CD14-positive monocyte (primary cell): ENCODE measurements around the gene TASOR2. TPM values are rescaled to one million over a fixed set of nuclear protein-coding genes. Genes with fewer than 3 reads are reported as not detected.

Source experiments
- DNase-seq, 3 donors: peaks; one replicate each; pipeline ENCODE4 v3.0.0-alpha.2; 2011 to 2022
- H2AFZ ChIP-seq: 2 replicates; pipeline ENCODE4 v1.6.0; 2012; ENCODE audit warnings: mild to moderate bottlenecking, low read depth, low read length, inconsistent platforms; ENCODE audit not compliant: insufficient read depth, poor library complexity, severe bottlenecking
- H3K27ac ChIP-seq, 2 donors: 1 replicate in 1 of 2; 2 replicates in 1 of 2; pipeline ENCODE4 v1.5.1; 2012 to 2013; ENCODE audit warnings: low read length in 2 of 2, control low read depth in 1 of 2, inconsistent platforms in 1 of 2, low read depth in 1 of 2, mild to moderate bottlenecking in 1 of 2
- H3K27me3 ChIP-seq, 2 donors: one replicate each; pipeline versions ENCODE4 v1.6.0 to v1.6.1; 2011 to 2013; ENCODE audit warnings: low read length in 2 of 2; ENCODE audit not compliant: control insufficient read depth in 2 of 2, insufficient read depth in 2 of 2
- H3K36me3 ChIP-seq, 2 donors: replicated peaks in 1 of 2; 1 replicate in 1 of 2; 2 replicates in 1 of 2; pipeline versions ENCODE4 v1.5.1 to v1.6.1; 2012 to 2013; ENCODE audit warnings: low read length in 2 of 2, control low read depth in 1 of 2, inconsistent platforms in 1 of 2, mild to moderate bottlenecking in 1 of 2; ENCODE audit not compliant: insufficient read depth in 2 of 2, control insufficient read depth in 1 of 2
- H3K4me1 ChIP-seq, 2 donors: 1 replicate in 1 of 2; 2 replicates in 1 of 2; pipeline versions ENCODE4 v1.5.1 to v1.6.1; 2012 to 2013; ENCODE audit warnings: low read length in 2 of 2, control low read depth in 1 of 2, inconsistent platforms in 1 of 2, mild to moderate bottlenecking in 1 of 2, moderate library complexity in 1 of 2; ENCODE audit not compliant: insufficient read depth in 2 of 2, control insufficient read depth in 1 of 2
- H3K4me2 ChIP-seq: replicated peaks from 2 replicates; pipeline ENCODE3; 2012; ENCODE audit warnings: low read length, moderate library complexity, mild to moderate bottlenecking; ENCODE audit not compliant: poor library complexity, severe bottlenecking; ENCODE audit errors: extremely low read depth
- H3K4me3 ChIP-seq, 3 experiments: fragments of 200-600 bp in 1 of 3; sonication (generic) in 1 of 3; replicated peaks in 1 of 3; 1 replicate in 2 of 3; 2 replicates in 1 of 3; pipeline ENCODE4 v1.5.1; 2011 to 2013; ENCODE audit warnings: low read length in 3 of 3, mild to moderate bottlenecking in 3 of 3, control low read depth in 2 of 3, low read depth in 2 of 3, inconsistent platforms in 1 of 3, moderate library complexity in 1 of 3
- H3K79me2 ChIP-seq: 2 replicates; pipeline ENCODE4 v1.6.0; 2012; ENCODE audit warnings: mild to moderate bottlenecking, control low read depth, inconsistent platforms, low read length, moderate library complexity; ENCODE audit not compliant: insufficient read depth
- H3K9ac ChIP-seq: 2 replicates; pipeline ENCODE4 v1.6.0; 2017; ENCODE audit warnings: low read length, mild to moderate bottlenecking; ENCODE audit not compliant: insufficient read depth, poor library complexity, severe bottlenecking
- H3K9me3 ChIP-seq, 2 donors: replicated peaks in 1 of 2; 1 replicate in 1 of 2; 2 replicates in 1 of 2; pipeline versions ENCODE4 v1.5.1 to v1.6.1; 2012 to 2013; ENCODE audit warnings: low read length in 2 of 2, control low read depth in 1 of 2; ENCODE audit not compliant: control insufficient read depth in 1 of 2, insufficient read depth in 1 of 2
- H4K20me1 ChIP-seq: 2 replicates; pipeline ENCODE4 v1.6.0; 2012; ENCODE audit warnings: mild to moderate bottlenecking, low read length, control low read depth, moderate library complexity; ENCODE audit not compliant: insufficient read depth
- H3K27ac Mint-ChIP-seq, 7 donors: one replicate each; pipeline ENCODE4 v1.8.0; 2020; ENCODE audit warnings: mild to moderate bottlenecking in 7 of 7, mixed read lengths in 7 of 7, moderate library complexity in 6 of 7, inconsistent platforms in 2 of 7
- H3K27me3 Mint-ChIP-seq, 3 donors: one replicate each; pipeline ENCODE4 v1.8.0; 2021 to 2022; ENCODE audit warnings: low read depth in 3 of 3, mild to moderate bottlenecking in 3 of 3, mixed read lengths in 3 of 3, moderate library complexity in 3 of 3, inconsistent platforms in 1 of 3
- H3K36me3 Mint-ChIP-seq, 2 donors: one replicate each; pipeline ENCODE4 v1.8.0; 2020; ENCODE audit warnings: mixed read lengths in 2 of 2, inconsistent platforms in 1 of 2, mild to moderate bottlenecking in 1 of 2
- H3K4me1 Mint-ChIP-seq: one replicate; pipeline ENCODE4 v1.8.0; 2020; ENCODE audit warnings: mild to moderate bottlenecking, mixed read lengths
- H3K4me3 Mint-ChIP-seq, 2 donors: one replicate each; pipeline ENCODE4 v1.8.0; 2020; ENCODE audit warnings: mild to moderate bottlenecking in 2 of 2, mixed read lengths in 2 of 2, moderate library complexity in 1 of 2
- H3K9me3 Mint-ChIP-seq, 7 donors: one replicate each; pipeline ENCODE4 v1.8.0; 2020 to 2022; ENCODE audit warnings: mixed read lengths in 7 of 7, mild to moderate bottlenecking in 6 of 7, moderate library complexity in 6 of 7, inconsistent platforms in 2 of 7
- WGBS: methylation state at CpG from one replicate; pipeline ENCODE4 v1.1.5; 2013; ENCODE audit warnings: missing lambda C conversion rate; ENCODE audit not compliant: insufficient coverage; 5-methylcytosine and 5-hydroxymethylcytosine counted together
- intact Hi-C, 2 donors: fragments of 100-400 bp; cut with micrococcal nuclease; formaldehyde crosslinking; loops; one replicate each; pipeline versions ENCODE4 v1.15.0 to v1.15.1; 2023
- polyA plus RNA-seq, 3 donors: library from polyadenylated mRNA; depleted of rRNA in 1 of 3; unstranded in 2 of 3; stranded (reverse) in 1 of 3; fragments of 300-500 nt in 2 of 3; fragments of >200 nt in 1 of 3; fragmentation: Illumina TruSeq in 2 of 3; gene quantifications; 1 replicate in 2 of 3; 2 replicates in 1 of 3; pipeline ENCODE4 v1.2.3, GENCODE V29; 2012 to 2021
- TF ChIP-seq, protein P1 (sequence below): fragments of 200-600 bp; IDR thresholded peaks from one replicate; pipeline ENCODE4 v1.8.0; 2022; ENCODE audit warnings: antibody characterized with exemption, mild to moderate bottlenecking

The TASOR2 gene
- polyA plus RNA-seq, 3 donors: 3.2 to 12.3 (median 9.5) TPM

GRCh38 chr10:5663692-5664427, 20.8 kb upstream of the TASOR2 start:
- Histone ChIP-seq H2AFZ (no peak overlapping the region), H4K20me1 (peaks cover 39% of the 10 kb centered on the region), H3K9ac (no peak overlapping the region), H3K4me1 (peaks cover 32 to 40% of the 10 kb centered on the region in 2 donors), H3K27ac (no peak overlapping the region), H3K36me3 (no peaks in the 10 kb centered on the region), H3K79me2 (peaks cover 51% of the 10 kb centered on the region), H3K9me3 (no peaks in the 10 kb centered on the region), H3K27me3 (no peaks in the 10 kb centered on the region), H3K4me3 (no peak overlapping the region), H3K4me2 (no peak overlapping the region)
- Mint-ChIP-seq H3K9me3 (no peaks in the 10 kb centered on the region), H3K4me1 (peaks cover 40% of the 10 kb centered on the region), H3K27me3 (peaks cover 0 to 2% (median 2%) of the 10 kb centered on the region in 3 donors), H3K4me3 (no peak overlapping the region), H3K27ac (peak overlapping the region in 3 of 7 donors; percentile 37 to 83 (median 55)), H3K36me3 (peaks cover 0 to 3% of the 10 kb centered on the region in 2 donors)
- intact Hi-C loops: no loop called here
- DNase-seq: no peak
- WGBS: 90% methylated on average over 5 of the region's 12 CpGs
- TF ChIP-seq, protein P1, sequence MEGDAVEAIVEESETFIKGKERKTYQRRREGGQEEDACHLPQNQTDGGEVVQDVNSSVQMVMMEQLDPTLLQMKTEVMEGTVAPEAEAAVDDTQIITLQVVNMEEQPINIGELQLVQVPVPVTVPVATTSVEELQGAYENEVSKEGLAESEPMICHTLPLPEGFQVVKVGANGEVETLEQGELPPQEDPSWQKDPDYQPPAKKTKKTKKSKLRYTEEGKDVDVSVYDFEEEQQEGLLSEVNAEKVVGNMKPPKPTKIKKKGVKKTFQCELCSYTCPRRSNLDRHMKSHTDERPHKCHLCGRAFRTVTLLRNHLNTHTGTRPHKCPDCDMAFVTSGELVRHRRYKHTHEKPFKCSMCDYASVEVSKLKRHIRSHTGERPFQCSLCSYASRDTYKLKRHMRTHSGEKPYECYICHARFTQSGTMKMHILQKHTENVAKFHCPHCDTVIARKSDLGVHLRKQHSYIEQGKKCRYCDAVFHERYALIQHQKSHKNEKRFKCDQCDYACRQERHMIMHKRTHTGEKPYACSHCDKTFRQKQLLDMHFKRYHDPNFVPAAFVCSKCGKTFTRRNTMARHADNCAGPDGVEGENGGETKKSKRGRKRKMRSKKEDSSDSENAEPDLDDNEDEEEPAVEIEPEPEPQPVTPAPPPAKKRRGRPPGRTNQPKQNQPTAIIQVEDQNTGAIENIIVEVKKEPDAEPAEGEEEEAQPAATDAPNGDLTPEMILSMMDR: no peak

DNA sequence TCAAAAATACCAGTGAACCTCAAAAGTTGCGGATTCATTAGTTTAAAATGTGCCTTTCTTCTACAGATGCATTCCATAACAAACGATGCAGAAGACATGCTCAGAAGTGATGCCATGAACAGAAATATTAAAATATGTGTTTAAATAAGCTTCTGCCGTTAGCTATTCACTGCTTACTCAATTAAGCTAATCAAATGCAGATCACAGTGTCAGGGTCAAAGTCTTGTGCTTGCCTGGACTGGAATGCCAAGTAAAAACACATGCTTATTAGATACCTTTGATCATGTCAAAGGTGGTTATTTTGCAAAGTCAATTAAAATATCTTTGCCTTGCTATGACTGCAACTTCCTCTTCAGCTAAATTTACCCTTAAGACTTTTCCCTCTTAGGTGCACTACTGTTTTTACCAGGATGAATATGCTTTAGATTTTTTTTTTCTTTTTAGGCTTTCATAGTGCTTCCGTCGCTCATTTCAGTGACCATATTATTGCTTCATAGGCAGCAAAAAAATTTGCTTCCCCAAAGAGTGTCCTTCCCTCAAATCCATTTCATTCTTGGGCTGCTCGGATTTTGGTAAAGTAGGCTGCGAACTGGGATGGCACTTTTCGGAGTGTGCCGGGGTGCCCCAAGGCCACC, 19.1 kb upstream of the TASOR2 start:
- Histone ChIP-seq H3K27ac (peak overlapping the region; percentile 64 to 78), H3K9me3 (no peaks in the 10 kb centered on the region)
- H3K4me1 Mint-ChIP-seq: peaks cover 26% of the 10 kb centered on the region

More for the DNA sequence above, 19.1 kb upstream of the TASOR2 start:
- Histone ChIP-seq H2AFZ (peak overlapping the region; percentile 96), H3K27me3 (no peaks in the 10 kb centered on the region), H3K4me2 (peak overlapping the region; percentile 95), H3K9ac (peak overlapping the region; percentile 83), H3K36me3 (no peaks in the 10 kb centered on the region), H3K79me2 (peaks cover 40% of the 10 kb centered on the region), H3K4me3 (peak overlapping the region; percentile 74 to 86 (median 86)), H3K4me1 (peaks cover 18 to 26% of the 10 kb centered on the region in 2 donors), H4K20me1 (peaks cover 27% of the 10 kb centered on the region)
- intact Hi-C loops: no loop called here
- Mint-ChIP-seq H3K27ac (peak overlapping the region; percentile 85 to 93 (median 89)), H3K36me3 (peaks cover 0 to 3% of the 10 kb centered on the region in 2 donors), H3K27me3 (peaks cover 0 to 2% (median 0%) of the 10 kb centered on the region in 3 donors), H3K9me3 (no peaks in the 10 kb centered on the region), H3K4me3 (peak overlapping the region; percentile 93 to 96)
- peak in 1 of 3 donors; percentile 34 for DNase-seq
- WGBS: 0% methylated on average over 4 of the region's 9 CpGs
- TF ChIP-seq, protein P1: no peak
